LNCAP (cell line): ENCODE results near the gene MCM10.

Experiments used
- TF ChIP-seq, protein P1 (sequence below): fragments of 450-650 bp; IDR thresholded peaks from 2 replicates; pipeline ENCODE4 v1.5.1; 2017; ENCODE audit warnings: mild to moderate bottlenecking

MCM10 gene

DNA sequence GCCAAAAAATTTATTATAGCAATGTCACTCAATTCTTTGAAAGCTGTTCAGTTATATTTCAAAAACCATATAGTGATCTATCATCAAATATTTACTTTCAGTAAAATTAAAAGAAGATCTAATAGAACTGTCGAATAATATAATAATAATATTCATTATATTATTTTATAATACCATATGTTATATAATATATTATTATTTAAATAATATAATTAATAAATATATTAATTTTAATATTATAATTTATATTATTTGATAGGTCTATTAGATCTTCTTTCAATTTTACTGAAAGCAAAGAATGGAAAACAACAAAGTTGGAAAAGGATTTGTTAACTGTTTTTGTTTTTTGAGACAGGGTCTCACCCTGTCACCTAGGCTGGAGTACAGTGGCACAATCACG is 95.3 kb downstream of the MCM10 start:
- TF ChIP-seq, protein P1, sequence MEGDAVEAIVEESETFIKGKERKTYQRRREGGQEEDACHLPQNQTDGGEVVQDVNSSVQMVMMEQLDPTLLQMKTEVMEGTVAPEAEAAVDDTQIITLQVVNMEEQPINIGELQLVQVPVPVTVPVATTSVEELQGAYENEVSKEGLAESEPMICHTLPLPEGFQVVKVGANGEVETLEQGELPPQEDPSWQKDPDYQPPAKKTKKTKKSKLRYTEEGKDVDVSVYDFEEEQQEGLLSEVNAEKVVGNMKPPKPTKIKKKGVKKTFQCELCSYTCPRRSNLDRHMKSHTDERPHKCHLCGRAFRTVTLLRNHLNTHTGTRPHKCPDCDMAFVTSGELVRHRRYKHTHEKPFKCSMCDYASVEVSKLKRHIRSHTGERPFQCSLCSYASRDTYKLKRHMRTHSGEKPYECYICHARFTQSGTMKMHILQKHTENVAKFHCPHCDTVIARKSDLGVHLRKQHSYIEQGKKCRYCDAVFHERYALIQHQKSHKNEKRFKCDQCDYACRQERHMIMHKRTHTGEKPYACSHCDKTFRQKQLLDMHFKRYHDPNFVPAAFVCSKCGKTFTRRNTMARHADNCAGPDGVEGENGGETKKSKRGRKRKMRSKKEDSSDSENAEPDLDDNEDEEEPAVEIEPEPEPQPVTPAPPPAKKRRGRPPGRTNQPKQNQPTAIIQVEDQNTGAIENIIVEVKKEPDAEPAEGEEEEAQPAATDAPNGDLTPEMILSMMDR: no peak

DNA sequence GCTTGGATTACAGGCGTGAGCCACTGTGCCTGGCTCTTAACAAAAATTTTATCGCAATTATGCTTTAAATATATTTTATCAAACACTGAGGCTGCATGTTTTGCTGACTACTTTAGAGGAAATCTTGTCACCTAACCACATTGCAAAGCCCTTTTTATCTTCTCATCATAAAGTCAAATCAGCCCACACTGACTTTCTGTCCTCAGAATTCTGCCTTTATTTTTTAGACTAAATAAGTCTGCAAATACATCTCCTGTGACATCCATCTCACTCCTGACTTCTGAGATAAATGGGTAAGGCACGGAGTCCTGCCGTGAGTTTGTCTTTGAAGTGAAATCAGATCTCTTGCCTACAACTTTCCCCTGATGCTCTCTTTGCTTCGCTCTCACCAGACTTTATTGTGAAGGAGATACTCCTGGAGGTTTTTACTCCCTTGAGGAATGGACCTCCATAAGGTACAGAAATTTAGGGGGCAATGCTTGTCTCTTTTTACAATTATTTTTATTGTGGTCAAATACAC is 96.3 kb downstream of the MCM10 start:
- TF ChIP-seq, protein P1: no peak
